ENCODE measurements around the gene KCNK6. TPM values are rescaled to one million over a fixed set of nuclear protein-coding genes. Genes with fewer than 3 reads are reported as not detected.

Gene KCNK6
- total RNA-seq (2014; rRNA removed; shearing (Covaris generic)): 0.05 and 0.16 TPM in 2 replicates
- polyA plus RNA-seq (2015; cell fraction: cytosol; rRNA removed): 0.20 and 1.2 TPM in 2 replicates
- 0.02 TPM in 1 of 2 replicates, not detected in the other for polyA plus RNA-seq (2015; cell fraction: nucleus; rRNA removed)

- in situ Hi-C loops (cut with HindIII; ENCODE audit: low pct_unique_long_range_greater_than_20kb, low sequenced_read_pairs): no loop called here
- no peak for DNase-seq (ENCODE audit: low read depth, low spot score)
Measured at GRCh38 chr19:38319421-38320258, at the start of gene KCNK6. KCNK6 (plus strand) TSS chr19:38319845; CDS start chr19:38319951, 106 bp downstream.

- in situ Hi-C loops (cut with HindIII; ENCODE audit: low pct_unique_long_range_greater_than_20kb, low sequenced_read_pairs): no loop called here
- DNase-seq (ENCODE audit: low read depth, low spot score): no peak
Measured at GRCh38 chr19:38270587-38271167, 49.0 kb upstream of the KCNK6 start.

DNA sequence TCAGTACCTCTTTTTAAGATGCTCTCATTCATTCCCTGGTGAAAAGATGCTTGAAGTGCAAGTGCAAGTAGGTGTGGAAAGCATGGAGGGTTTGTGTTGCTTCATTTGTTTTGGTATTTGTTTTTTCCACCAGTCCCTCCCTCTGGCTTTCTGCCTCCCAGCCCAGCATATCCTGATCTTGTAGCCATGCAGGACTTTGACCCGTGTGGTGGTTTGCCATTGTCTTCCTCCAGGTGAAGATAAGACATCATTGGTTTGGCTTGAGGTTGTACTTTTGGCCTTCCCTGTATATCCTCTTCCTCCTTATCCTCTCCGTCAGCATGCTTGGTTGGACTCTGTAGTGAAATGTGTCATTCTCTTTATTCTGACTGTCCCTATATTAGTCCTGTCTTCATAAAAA lies 46.1 kb upstream of the KCNK6 start:
- in situ Hi-C loops (cut with HindIII; ENCODE audit: low pct_unique_long_range_greater_than_20kb, low sequenced_read_pairs): no loop called here

GRCh38 chr19:38274739-38275138 lies 44.9 kb upstream of the KCNK6 start:
- in situ Hi-C loops (cut with HindIII; ENCODE audit: low pct_unique_long_range_greater_than_20kb, low sequenced_read_pairs): no loop called here
- DNase-seq (ENCODE audit: low read depth, low spot score): no peak

More for the DNA sequence above, 46.1 kb upstream of the KCNK6 start:
- DNase-seq (ENCODE audit: low read depth, low spot score): no peak

GRCh38 chr19:38276942-38277517 lies 42.6 kb upstream of the KCNK6 start:
- in situ Hi-C loops (cut with HindIII; ENCODE audit: low pct_unique_long_range_greater_than_20kb, low sequenced_read_pairs): no loop called here
- DNase-seq (ENCODE audit: low read depth, low spot score): no peak

DNA sequence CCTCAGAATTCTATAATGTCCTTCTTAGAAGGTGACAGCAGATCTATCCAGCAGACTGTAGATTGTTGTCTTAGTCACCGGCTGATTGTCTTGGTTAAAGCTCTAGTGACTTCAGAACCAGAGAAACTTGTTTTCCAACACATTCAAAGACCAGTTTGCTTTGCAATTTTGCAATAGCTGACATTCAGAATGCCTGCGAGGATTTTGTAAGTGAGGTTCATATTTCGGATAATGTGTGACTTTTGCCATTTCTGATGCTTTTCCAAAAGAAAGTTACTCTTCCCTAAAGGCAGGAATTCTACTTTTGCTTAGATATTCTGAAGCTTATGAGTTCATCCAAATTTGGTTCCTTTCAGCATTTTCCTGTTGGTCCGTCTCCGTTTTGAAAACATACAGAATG lies 42.1 kb upstream of the KCNK6 start:
- in situ Hi-C loops (cut with HindIII; ENCODE audit: low pct_unique_long_range_greater_than_20kb, low sequenced_read_pairs): no loop called here
- no peak for DNase-seq (ENCODE audit: low read depth, low spot score)

DNA sequence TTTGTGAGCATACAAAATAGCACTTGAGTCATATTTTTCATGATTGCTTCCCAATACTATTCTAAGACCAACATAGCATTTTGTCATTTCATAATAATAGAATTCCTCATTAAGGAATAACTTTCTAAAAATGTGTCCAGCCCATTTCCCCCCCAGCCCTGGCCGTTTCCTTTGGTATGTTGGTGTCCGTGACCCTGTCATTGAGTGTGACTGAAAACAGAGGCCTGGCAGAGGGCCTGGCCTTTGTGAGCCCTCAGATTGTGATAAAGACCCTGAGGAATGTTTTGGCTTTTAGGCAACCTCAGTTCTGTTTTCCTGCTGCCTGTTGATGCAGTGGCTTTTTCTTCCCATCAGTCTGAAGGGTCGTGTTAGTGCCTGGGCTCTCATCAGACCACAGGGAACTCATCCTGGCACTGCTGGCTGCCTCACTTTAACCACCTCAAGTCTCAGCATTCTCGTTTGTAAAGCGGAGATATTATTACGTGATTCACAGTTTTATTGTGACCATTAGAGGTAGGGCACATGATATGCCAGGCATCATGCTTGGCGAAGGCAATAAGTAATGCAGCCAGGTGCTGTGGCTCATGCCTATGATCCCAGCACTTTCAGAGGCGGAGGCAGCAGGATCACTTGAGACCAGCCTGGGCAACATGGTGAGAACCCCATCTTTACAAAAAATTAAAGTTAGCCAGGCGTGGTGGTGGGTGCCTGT lies 41.5 kb upstream of the KCNK6 start:
- in situ Hi-C loops (cut with HindIII; ENCODE audit: low pct_unique_long_range_greater_than_20kb, low sequenced_read_pairs): no loop called here

GRCh38 chr19:38278751-38279150 lies 40.9 kb upstream of the KCNK6 start:
- in situ Hi-C loops (cut with HindIII; ENCODE audit: low pct_unique_long_range_greater_than_20kb, low sequenced_read_pairs): no loop called here
- DNase-seq (ENCODE audit: low read depth, low spot score): peak; percentile 90

More for the DNA sequence above, 41.5 kb upstream of the KCNK6 start:
- DNase-seq (ENCODE audit: low read depth, low spot score): no peak

GRCh38 chr19:38280030-38280921 lies 39.4 kb upstream of the KCNK6 start:
- in situ Hi-C loops (cut with HindIII; ENCODE audit: low pct_unique_long_range_greater_than_20kb, low sequenced_read_pairs): no loop called here
- no peak for DNase-seq (ENCODE audit: low read depth, low spot score)

- in situ Hi-C loops (cut with HindIII; ENCODE audit: low pct_unique_long_range_greater_than_20kb, low sequenced_read_pairs): no loop called here
Measured at GRCh38 chr19:38281811-38282566, 37.7 kb upstream of the KCNK6 start.

GRCh38 chr19:38283271-38283670 lies 36.4 kb upstream of the KCNK6 start:
- in situ Hi-C loops (cut with HindIII; ENCODE audit: low pct_unique_long_range_greater_than_20kb, low sequenced_read_pairs): no loop called here
- DNase-seq (ENCODE audit: low read depth, low spot score): no peak

More at GRCh38 chr19:38281811-38282566, 37.7 kb upstream of the KCNK6 start:
- no peak for DNase-seq (ENCODE audit: low read depth, low spot score)

GRCh38 chr19:38284422-38284821 lies 35.2 kb upstream of the KCNK6 start:
- in situ Hi-C loops (cut with HindIII; ENCODE audit: low pct_unique_long_range_greater_than_20kb, low sequenced_read_pairs): no loop called here
- no peak for DNase-seq (ENCODE audit: low read depth, low spot score)

DNA sequence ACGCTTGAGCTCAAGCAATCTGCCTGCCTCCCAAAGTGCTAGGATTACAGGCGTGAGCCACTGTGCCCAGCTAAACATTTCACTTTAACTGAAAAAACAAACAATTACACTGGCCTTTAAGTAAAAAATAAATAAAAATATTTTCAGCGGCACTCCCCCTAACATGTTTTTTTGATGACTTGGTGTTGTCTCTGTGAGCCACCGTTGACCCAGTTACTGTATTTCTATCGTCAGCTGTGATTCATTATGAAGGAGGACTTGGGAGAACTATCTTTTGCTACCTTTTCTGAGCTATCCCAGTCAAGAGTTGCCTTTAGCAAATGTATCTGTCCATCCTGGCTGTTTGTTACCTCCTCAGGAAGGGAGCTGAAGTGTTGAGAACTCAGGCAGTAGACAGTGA lies 34.1 kb upstream of the KCNK6 start:
- in situ Hi-C loops (cut with HindIII; ENCODE audit: low pct_unique_long_range_greater_than_20kb, low sequenced_read_pairs): no loop called here
- DNase-seq (ENCODE audit: low read depth, low spot score): no peak

GRCh38 chr19:38287604-38288003 lies 32.0 kb upstream of the KCNK6 start:
- in situ Hi-C loops (cut with HindIII; ENCODE audit: low pct_unique_long_range_greater_than_20kb, low sequenced_read_pairs): no loop called here
- no peak for DNase-seq (ENCODE audit: low read depth, low spot score)

GRCh38 chr19:38288123-38288855 lies 31.4 kb upstream of the KCNK6 start:
- DNase-seq (ENCODE audit: low read depth, low spot score): no peak
- in situ Hi-C loops (cut with HindIII; ENCODE audit: low pct_unique_long_range_greater_than_20kb, low sequenced_read_pairs): no loop called here

DNA sequence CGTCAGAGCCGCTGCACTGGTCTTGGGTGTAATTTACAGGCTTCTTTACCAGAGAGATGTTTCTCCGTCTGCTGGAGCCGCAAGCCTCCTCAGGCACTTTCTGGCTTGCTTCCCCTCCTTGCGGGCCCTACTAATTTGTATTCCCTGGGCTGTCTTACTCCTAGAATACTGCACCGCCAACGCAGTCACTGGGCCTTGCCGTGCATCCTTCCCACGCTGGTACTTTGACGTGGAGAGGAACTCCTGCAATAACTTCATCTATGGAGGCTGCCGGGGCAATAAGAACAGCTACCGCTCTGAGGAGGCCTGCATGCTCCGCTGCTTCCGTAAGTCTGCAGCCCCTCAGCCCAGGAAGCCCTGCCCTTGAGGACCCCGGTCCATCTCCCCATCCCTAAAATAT lies 29.7 kb upstream of the KCNK6 start:
- in situ Hi-C loops (cut with HindIII; ENCODE audit: low pct_unique_long_range_greater_than_20kb, low sequenced_read_pairs): no loop called here
- DNase-seq (ENCODE audit: low read depth, low spot score): no peak

All from SK-MEL-5 (cell line).